Activated T-helper 1 cell treated with Interleukin-2 at 50 U/mL for 16 hours (primary cell): ENCODE data around the gene FIS1.
"Not testable (repeated sequence)": the region's sequence is repeated elsewhere in the genome, so short reads cannot be mapped to it uniquely, and the experiment has no call there.

Experiments
- DNase-seq: peaks from one replicate; pipeline ENCODE4 v3.0.0-alpha.2; 2020; ENCODE audit warnings: low read depth

Gene FIS1

DNA sequence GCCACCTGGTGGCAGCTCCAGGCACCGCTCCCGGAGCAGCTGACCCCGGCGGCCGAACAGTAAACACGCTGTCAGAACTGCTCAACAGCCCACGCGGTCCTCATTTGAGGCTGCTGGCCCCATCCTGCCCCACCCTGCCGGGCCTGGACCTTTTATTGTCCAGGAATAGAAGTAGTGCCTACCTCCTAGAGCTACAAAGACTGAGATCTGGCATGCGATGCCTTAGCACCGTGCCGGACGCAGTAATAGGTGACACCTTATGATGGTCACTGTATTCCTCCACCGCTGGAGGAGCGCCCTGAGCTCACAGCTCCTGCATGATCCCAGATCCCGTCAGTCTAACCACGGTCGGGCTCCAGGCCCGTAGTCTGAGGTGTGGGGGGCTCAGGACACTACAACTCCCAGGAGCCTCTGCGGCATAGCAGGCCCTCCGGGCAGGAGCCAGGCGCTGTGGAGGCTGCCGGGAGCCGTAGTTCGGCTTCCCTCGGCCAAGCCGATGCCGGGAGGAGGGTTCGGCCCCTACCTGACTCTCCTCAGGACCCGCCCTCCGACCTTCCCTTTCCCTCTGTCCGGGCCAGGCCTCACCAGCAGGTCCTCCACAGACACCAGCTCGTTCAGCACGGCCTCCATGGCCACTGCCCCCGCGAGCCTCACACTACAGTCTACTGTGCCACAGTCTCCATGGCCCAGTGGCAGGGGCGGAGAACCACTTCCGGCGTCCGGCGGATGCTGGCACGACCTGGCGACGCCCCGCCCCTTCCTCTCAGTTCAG, at the start of gene FIS1:
Gene FIS1, minus strand, starts transcription at position 707 of the 772 bp plus-strand sequence. Its CDS starts 77 bp downstream, at position 630.
- peak; percentile 88 for DNase-seq

DNA sequence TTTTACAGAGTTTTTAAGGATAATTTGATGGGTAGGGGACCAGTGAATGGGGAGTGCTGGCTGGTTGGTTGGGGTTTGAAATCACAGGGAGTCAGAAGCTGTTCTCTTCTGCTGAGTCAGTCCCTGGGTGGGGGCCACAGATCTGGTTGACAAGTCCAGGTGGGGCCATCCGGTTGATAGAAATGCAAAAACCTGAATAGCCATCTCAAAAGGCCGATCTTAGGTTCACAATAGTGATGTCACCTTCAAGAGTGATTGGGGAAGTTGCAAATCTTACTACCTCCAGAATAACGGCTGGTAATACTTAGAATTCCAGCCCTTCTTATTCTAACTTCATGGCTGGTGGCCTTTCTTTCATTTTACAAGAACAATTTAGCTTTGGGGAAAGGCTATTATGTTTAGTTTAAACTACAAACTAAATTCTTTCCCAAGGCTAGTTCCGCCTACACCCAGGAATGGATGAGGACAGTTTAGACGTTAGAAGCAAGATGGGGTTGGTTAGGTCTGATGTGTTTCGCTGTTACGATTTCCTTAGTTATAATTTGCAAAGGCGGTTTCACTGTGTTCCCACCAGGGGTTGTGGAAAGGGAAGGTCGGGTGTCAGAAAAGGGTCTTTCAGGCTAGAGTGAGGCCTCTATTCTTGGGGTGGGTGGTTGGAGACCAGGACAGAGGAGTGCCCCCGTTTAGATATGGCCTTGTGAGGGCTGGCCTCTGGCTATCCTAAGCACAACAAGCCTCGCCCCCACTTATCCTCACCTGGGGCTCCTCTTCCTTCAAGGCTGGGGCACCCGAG, 49.4 kb upstream of the FIS1 start:
- no peak for DNase-seq

DNA sequence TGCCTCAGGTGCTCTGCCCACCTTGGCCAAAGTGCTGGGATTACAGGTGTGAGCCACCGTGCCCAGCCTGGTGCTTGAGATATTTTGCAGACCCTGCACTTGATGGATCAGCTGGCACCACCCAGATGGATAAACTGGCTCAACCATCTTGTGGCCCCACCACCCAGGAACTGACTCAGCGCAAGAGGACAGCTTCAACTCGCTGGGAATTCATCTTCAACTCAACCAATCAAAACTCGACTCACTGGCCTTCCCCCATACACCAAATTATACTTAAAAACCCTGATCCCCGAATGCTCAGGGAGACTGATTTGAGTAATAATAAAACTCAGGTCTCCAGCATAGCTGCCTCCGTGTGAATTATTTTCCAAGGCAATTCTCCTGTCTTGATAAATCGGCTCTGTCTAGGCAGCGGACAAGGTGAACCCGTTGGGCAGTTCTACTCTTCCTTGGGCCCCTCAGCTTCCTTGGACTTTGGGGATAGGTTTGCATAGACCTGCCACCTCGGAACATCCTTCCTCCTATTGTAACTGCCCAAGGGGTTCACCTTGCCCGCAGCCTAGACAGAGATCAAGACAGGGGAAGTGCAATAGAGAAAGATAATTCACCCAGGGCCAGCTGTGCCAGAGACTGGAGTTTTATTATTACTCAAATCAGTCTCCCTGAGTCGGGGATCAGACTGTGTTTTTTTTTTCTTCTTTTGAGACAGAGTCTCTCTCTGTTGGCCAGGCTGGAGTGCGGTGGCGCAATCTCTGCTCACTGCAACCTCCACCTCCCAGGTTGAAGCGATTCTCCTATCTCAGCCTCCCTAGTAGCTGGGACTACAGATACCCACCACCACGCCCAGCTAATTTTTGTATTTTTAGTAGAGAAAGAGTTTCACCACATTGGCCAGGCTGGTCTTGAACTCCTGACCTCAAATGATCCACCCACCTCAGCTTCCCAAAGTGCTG, 48.5 kb upstream of the FIS1 start:
- DNase-seq: not testable (repeated sequence)

DNA sequence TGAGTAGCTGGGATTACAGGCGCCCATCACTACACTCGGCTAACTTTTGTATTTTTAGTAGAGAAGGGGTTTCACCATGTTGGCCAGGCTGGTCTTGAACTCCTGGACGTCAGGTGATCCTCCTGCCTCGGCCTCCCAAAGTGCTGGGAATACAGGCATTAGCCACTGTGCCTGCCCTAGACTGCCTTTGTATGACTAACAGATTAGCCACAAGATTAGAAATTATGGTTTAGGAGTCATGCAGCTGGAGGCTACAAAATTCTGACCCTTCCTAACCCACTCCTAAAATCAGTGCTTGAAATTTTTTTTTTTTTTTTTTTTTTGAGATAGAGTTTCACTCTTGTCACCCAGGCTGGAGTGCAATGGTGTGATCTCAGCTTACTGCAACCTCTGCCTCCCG, 47.7 kb upstream of the FIS1 start:
- not testable (repeated sequence) for DNase-seq

DNA sequence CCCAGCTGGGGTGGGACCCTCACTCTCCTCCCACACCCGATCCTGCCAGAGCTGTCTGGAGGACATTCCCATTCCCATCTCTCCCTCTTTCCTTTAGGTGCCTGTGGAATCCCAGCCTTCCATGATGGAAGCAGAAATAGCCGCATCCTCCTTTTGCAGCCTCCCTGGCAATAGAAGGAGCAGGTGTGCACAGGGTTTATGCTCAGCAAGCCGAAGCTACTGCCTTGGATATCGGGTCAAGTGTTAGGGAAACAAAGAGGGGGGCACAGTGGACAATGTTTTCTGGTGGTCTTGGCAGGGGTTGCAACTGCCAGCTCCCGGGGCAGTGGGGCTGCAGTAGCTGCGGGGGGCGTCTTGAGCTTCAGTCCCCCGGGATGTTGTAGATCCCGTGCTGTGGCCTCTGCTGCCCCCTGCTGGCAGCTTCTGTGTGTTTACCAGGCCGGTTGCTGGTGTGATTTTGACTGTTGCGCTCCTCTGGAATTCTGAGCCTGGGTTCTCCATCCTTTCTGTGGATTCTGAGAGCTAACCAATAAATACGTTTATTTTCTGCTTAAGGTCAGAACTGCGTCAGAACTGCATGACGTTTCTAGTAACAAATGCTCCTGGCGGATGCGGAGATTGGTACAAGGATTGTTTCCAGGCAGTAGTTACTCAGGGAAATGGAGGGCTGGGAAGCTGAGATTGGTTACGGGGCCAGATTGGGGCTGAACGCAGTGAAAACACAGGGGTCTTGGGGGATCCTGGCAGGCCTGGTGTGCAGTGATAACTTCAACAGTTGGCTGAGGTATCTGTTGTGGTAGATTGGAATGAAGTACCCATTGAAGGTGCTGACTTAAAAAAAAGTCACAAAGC, 45.5 kb upstream of the FIS1 start:
- DNase-seq: peak; percentile 37

DNA sequence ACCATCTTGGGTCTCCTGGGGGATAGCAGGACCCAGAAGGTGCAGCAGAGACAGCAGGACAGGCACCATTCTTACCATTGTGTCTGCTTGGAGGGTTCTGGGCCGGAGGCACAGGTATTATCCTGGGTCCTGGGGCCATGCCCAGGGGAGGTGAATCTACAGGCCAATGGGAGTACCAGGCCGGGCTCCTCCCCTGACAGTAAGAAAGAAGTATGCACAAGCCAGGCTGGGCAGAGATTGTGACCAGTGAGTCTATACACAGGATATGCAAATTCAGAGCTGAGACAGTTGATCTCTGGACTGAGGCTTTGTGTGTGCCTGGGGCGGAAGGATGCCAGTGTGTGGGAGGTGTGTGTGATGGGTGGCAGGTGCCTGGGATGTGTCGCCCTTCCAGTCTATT, 44.8 kb upstream of the FIS1 start:
- not testable (repeated sequence) for DNase-seq

DNA sequence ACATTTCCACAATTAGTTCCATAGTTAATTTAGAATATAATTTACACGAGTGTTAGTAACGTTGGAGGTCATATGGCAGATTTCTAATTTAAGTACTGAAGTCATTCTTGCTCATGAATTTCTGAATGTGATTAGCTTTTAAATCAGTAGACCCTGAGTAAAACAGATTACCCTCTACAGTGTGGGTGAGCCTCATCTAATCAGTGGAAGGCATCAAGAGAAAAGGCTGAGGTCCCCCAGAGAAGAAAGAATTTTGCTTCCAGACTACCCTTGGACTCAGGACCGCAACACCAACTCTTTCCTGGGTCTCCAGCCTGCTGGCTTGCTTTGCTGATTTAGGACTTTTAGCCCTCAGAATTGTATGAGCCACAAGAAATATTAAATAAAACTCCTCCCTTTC, 43.6 kb upstream of the FIS1 start:
- no peak for DNase-seq

DNA sequence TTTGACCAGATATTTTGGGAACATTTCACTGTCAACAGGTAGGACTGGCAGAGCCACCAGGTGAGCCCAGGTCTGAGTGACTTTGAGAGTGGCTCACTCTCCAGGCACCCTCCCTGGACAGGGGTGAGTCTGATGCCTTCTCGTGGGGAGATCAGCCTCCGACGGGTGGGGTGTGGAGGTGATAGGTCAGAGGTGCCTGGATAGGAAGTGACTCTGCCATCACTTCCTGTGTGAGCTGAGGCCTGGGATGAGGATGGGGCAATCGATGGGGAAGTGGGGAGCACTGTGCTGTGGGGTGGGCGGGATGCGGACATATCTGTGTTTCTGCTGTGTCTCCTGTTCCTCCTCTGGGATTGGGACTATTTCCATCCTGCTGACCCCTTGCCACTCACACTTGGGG, 42.2 kb upstream of the FIS1 start:
- DNase-seq: no peak

DNA sequence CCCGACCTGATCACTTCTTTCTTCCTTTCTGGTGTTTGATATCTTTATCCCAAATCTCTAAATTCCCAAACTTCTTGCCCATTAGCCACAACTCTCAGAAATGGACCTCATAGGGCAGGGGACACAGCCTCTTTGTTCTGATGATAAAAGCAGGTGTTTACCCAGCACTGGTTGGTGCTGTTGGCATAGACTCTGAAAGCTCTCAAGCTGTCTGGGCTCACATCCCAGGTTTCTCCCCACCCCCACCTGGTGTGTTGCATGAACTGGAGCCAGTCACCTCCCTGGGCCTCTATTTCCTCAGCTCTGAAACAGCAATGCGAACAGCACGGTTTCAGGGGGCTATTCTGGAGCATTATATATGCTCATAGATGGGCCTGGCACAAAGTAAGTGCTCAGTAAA, 41.0 kb upstream of the FIS1 start:
- not testable (repeated sequence) for DNase-seq

DNA sequence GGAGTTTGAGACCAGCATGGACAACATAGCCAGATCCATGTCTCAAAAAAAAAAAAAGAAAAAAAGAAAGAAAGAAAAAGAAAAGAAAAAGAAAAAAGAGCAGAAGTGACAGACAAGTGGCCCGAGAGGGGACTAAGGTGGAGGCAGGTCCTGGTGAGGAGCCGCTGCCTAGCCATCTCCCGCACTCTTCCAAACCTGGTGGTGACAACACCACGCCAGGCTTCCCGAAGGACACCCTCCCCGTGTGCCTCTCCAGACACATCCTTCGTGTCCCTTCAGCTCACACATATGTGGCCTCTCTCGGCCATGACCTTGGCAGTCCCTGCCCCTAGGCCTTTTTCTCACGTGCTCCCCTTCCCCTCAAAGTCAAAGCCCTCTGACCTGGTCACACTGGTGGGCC, 40.3 kb upstream of the FIS1 start:
- no peak for DNase-seq

DNA sequence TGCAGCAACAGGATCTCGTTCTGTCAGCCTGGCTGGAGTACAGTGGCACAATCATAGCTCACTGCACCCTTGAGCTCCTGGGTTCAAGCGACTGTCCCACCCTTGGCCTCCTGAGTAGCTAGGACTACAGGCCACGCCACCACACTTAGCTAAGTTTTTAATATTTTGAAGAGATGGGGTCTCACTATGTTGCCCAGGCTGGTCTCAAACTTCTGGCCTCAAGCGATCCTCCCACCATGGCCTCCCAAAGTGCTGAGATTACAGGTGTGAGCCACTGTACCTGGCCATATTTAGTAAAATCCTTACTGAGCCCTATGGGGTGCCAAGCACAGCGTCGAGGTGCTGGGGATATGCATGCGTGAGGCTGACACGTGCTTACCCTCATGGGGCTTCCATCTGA, 36.0 kb upstream of the FIS1 start:
- DNase-seq: not testable (repeated sequence)

DNA sequence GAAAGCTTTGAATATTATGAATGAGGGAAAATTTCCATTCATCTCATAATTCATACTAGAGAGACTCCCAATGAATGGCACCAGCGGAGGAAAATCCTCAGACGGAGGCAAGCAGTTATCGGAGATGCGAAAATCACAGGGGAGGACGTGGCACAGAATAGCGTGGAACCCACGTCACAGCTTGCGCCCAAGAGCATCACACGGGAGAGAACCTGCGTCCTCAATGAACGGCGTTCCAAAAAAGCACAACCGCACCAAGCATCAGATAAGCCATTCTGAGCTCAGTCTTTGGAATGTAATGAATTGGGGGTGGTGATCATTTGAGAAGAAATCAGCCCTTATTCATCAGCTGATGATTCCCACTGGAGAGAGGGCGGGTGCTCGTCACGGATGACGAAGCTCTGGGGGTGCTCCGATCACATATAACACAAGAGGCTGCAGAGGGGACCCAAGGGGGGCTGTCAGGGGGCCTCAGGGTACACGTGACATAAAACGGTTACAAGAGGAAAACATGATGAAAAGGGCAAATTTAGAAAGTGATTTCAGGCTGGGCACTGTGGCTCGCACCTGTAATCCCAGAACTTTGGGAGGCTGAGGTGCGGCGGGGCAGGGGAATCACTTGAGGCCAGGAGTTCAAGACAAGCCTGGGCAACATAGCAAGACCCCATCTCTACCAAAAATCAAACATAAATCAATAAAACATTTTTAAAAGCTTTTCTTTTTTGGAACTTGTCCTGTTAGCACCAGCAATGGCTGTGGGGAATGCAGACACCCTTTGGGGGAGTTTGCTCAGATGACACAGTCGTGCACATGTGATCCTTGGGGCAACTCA, 33.8 kb upstream of the FIS1 start:
- DNase-seq: no peak

DNA sequence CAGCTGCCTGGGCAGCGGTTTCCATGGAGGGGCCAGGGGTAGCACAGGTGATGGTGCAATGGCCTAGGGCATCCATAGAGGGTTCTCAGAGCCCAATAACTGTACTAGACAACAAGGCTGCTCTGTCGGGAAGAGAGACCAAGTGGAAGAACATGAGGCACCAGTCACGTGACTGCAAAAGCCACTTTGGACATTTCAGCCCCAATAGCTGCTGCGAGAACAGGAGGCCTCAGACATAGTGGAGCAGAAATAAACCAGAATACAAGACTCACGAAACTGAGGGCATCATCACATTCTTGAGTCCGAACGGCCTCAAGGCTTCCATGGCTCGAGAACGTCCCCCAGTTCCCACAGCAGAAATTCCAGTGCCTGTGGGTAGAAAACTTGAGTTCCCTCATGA, 32.3 kb upstream of the FIS1 start:
- DNase-seq: no peak

DNA sequence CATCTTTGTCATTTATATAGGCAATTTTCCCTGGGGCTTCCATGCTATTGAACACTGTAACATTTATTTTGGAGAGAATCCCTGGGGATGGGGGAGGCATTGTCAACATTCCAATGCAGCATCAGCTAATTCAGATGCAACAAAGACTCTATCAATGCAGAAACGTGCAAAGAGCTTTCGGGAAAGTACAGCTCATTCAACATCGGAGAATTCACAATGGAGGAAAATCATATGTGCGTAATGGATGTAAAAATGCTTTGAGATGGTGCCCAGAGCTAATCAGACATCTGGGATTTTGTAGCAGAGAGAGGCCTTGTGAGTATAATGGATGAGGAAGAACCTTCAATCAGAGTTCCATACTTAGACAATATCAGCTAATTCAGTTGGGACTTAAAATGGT, 28.3 kb upstream of the FIS1 start:
- DNase-seq: no peak

DNA sequence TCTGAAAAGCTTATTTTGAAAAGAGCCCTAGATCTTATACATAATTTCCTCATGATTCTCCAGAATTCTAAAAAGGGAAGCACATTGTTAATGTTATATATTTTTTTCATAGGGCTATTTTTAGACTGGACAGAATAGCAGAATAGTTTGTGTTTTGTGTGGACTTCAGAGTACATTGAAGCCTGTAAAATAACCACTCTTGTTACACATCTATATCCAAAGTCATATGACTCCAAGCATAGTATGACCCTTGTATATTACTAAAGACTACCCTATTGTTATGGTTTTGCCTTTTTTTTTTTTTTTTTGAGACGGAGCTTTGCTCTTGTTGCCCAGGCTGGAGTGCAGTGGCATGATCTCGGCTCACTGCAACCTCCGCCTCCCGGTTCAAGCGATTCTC, 26.1 kb upstream of the FIS1 start:
- no peak for DNase-seq

DNA sequence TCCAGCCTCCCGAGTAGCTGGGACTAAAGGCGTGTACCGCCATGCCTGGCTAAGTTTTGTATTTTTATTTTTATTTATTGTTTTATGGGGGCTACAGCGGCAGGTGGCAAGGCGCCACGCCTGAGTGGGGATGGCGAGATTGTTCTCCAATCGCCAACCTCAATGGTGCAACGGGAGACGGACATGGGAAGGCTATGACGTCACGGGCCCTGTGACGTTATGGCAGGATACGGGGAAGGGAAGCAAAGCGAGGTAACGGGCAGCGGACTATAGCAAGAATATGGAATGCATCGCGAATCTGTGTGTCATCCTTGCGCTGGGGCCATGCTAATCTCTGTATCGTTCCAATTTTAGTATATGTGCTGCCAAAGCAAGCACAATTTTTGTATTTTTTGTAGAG, 24.8 kb upstream of the FIS1 start:
- DNase-seq: no peak

DNA sequence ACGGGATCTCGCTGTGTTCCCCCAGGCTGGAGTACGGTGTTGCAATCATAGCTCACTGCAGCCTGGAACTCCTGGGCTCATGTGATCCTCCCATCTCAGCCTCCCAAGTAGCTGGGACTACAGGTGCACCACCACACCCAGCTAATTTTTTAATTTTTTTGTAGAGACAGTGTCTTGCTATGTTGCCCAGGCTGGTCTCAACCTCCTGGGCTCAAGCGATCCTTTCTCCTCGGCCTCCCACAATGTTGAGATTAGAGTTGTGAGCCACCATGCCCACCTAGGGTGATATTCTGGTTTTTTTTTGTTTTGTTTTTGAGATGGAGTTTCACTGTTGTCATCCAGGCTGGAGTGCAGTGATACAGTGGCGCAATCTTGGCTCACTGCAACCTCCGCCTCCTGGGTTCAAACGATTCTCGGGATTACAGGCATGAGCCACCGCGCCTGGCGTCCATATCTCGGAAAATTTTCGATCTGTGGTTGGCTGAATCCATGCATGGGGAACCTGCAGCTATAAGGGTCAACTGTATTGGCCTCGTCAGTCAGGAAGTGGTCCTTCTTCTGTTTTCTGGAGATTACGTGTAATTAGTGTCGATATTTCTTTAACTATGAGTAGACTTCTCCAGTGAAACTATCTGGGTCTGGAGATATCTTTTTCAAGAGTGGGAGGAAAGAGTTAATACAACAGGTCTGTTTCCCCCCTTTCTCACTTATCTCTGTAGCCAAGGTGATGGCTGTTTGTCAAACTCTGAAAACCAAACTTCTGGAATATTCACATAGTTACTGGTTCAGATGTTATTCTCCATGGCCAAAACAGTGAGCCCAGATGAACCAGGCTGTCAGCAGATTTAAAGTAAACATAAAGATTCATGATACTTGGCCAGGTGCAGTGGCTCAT, 21.0 kb upstream of the FIS1 start:
- DNase-seq: no peak

DNA sequence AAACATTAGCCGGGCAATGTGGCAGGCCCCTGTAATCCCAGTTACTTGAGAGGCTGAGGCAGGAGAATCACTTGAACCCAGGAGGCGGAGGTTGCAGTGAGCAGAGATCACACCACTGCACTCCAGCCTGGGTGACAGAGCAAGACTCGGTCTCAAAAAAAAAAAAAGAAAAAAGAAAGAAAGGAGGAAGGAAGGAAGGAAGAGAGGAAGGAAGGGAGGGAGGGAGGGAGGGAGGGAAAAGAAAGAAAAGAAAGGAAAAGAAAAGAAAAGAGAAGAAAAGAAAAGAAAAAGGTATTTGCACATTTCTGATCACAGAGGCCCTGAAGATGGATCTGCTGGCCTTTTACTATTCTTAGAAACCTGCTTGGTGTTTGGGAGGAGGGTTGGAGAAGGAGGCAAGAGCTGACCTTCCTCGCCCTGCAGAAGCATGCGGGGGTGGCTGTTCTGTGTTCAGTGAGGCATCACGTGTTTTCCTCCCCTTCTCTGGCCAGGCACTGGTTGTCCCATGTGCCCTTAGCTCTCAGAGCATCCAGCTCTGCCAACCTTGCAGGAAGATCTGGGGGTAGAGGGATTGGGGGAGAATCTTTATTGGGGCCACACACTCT, 19.3 kb upstream of the FIS1 start:
- DNase-seq: not testable (repeated sequence)

DNA sequence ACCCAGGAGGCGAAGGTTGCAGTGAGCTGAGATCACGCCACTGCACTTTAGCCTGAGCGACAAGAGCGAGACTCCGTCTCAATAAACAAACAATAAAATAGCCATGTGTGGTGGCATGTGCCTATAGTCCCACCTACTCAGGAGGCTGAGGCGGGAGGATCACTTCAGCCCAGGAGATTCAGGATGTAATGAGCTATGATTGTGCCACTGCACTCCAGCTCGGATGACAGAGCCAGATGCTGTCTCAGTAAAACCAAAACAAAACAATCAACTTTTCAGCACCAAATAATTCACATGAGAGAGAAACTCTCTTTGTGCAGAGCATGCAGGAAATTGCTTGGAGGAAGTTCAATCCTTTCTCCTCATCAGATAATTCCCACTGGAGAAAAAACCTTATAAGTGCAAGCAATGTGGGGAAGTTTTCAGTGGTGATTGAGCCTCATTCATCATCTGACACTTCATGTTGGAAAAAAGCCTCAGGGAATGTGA, 13.4 kb upstream of the FIS1 start:
- no peak for DNase-seq
